HG03469 (cell line): ENCODE data around the gene MAP3K10.
"Not testable (repeated sequence)": the region's sequence is repeated elsewhere in the genome, so short reads cannot be mapped to it uniquely, and the experiment has no call there.

Experiments used
- ATAC-seq: cut with Tn5 transposase; IDR thresholded peaks from one replicate; pipeline ENCODE4 v1.9.1; 2021; ENCODE audit warnings: mild to moderate bottlenecking, moderate library complexity, moderate number of reproducible peaks; ENCODE audit not compliant: unreplicated experiment

MAP3K10 gene

DNA sequence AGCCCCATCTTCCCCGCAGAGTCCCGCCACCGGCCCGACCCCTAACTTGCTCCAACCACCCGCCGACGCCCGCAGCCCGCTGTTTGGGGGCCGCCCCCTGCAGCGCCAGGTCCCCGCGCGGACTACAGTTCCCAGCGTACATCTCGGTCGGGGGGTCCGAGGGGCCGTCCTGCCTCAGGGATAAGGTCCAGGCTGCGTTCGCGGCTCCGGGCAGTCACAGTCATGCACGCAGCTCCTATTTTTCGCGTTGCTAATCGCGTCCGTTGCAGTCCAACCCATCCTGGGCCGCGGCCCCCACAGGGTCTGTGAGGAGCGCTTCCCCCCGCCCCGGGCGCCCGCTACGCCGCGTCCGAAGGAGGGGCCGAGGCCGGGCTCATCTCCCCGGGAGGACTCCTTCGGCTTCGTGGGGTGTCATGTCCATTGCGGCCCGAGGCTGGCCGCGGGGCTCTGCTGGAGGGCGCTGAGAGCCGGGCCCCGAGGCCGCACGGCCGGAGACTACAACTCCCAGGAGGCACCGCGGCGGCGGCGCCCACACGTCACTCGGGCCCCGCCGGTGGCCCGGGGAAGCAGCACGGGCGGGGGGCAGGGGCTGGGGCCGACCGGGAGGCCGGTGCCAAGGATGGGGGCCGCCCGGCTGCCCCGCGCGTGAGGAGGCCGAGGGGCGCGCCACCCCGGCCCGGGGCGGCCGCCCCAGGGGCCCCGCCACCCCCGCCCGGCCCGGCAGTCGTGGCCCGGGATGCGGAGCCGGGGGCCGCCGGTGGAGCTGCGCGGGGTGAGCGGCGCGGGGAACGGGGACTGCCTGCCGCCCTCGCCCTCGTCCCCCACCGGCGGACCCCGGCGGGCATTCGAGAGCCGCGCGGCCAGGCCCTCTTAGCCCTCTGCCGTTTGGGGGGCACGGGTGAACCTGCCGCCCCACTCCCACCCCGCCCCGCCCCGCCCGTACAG lies at the start of gene MAP3K10:
Gene MAP3K10, plus strand, starts transcription at position 536 of the 945 bp plus-strand sequence. CDS start 606 bp downstream, outside the sequence.
- no peak for ATAC-seq

DNA sequence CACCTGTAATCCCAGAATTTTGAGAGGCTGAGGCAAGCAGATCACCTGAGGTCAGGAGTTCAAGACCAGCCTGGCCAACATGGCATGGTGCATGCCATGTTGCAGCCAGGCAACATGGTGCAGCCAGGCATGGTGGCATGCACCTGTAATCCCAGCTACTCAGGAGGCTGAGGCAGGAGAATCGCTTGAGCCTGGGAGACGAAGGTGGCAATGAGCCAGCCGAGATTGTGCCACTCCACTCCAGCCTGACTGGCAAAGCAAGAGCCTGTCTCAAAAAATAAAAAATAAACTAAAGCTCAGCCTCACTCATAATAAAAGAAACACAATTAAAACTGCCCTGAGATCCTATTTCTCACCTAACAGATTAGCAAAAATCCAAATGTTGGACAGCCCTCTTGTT lies 49.7 kb upstream of the MAP3K10 start:
- ATAC-seq = no peak

DNA sequence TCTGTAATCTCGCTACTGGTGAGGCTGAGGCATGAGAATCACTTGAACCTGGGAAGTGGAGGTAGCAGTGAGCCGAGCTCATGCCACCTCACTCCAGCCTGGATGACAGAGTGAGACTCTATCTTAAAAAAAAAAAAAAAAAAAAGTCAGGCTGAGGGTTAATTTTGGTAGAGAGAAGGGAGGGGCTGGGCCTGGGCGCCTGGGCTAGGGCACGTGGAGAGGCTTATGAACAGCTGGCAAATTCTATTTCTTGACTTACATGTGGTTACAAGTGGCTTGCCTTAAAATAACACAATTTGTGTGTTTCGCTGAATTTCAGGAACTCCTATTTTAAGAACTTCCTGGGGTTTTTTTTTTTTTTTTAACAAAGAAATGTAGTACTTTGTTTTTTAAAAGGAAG lies 47.6 kb upstream of the MAP3K10 start:
- ATAC-seq = no peak

GRCh38 chr19:40144151-40144550 lies 47.1 kb upstream of the MAP3K10 start:
- no peak for ATAC-seq

- no peak for ATAC-seq
Measured at GRCh38 chr19:40144947-40145748, 46.1 kb upstream of the MAP3K10 start.

DNA sequence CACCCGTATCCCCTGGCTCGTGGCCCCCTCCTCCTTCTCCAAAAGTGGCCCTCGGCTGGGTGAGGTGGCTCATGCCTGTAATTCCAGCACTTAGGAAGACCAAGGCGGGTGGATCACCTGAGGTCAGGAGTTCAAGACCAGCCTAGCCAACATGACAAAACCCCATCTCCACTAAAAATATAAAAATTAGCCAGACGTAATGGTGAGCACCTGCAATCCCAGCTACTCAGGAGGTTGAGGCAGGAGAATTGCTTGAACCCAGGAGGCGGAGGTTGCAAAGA lies 45.5 kb upstream of the MAP3K10 start:
- ATAC-seq = not testable (repeated sequence)

DNA sequence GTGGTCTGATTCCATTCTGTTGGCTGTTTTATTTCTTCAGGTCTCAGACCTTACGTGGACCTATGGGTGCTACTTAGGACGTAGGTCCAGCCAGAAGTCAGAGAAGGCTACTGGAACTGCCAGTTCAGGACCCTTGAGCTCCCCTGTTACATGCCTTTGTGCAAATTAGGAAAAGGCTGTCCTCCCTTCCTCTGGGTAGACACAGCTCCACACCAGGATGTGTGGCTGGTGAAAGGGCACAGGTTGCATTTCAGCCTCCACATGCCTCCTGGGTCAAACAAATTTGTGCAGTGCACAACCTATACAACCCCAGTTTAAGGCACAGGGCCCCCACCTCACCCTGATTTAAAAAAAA lies 43.9 kb upstream of the MAP3K10 start:
- ATAC-seq = no peak

- no peak for ATAC-seq
Measured at GRCh38 chr19:40147693-40148347, 43.4 kb upstream of the MAP3K10 start.

- ATAC-seq = no peak
Measured at GRCh38 chr19:40149501-40149900, 41.7 kb upstream of the MAP3K10 start.

- no peak for ATAC-seq
Measured at GRCh38 chr19:40150170-40150569, 41.1 kb upstream of the MAP3K10 start.

- no peak for ATAC-seq
Measured at GRCh38 chr19:40154121-40154680, 37.0 kb upstream of the MAP3K10 start.

DNA sequence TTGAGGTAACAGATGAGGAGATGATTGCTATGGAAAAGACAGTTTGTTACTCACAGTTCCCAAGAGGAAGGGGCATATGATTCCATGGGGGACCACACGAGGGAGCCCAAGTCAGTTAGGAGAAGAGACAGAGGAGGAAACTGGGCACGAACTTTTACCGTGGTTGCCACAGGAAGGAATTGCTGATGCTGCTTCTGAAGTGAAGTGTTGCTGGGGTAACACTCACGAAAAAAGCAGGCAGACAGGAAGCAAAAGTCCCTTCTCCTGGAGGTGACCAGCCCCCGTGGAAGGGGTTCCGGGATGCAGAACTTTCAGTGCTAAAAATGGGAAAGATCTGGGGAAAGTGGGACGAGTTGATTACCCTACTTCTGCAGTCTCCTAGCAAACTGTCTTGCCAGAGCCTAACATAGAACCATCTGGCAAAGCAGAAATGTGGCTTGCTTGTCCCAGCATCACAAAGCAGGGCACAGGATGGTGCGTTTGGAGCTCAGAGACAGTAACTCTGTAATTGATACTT lies 35.4 kb upstream of the MAP3K10 start:
- no peak for ATAC-seq

- no peak for ATAC-seq
Measured at GRCh38 chr19:40157059-40157458, 34.2 kb upstream of the MAP3K10 start.

GRCh38 chr19:40159744-40160143 lies 31.5 kb upstream of the MAP3K10 start:
- no peak for ATAC-seq

- ATAC-seq = no peak
Measured at GRCh38 chr19:40162104-40162503, 29.1 kb upstream of the MAP3K10 start.

DNA sequence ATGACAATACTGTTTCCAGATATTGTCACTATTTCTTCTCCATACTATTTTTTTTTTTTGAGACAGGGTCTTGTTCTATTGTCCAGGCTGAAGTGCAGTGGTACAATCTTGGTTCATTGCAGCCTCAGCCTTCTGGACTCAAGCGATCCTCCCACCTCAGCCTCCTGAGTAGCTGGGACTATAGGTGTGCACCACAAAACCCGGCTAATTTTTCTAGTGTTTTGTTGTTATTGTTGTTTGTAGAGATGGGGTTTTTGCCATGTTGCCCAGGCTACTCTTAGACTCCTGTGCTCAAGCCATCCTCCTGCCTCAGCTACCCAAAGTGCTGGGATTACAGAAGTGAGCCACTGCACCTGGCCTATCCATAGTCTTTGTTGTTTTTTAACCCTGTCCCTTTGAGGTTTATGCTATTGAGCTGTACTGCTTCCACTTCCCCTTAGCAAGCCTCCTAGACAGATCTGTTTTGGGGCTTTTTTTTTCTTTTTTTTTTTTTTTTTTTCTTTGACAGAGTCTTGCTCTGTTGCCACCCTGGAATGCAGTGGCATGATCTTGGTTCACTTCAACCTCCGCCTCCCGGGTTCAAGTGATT lies 27.6 kb upstream of the MAP3K10 start:
- ATAC-seq = no peak

DNA sequence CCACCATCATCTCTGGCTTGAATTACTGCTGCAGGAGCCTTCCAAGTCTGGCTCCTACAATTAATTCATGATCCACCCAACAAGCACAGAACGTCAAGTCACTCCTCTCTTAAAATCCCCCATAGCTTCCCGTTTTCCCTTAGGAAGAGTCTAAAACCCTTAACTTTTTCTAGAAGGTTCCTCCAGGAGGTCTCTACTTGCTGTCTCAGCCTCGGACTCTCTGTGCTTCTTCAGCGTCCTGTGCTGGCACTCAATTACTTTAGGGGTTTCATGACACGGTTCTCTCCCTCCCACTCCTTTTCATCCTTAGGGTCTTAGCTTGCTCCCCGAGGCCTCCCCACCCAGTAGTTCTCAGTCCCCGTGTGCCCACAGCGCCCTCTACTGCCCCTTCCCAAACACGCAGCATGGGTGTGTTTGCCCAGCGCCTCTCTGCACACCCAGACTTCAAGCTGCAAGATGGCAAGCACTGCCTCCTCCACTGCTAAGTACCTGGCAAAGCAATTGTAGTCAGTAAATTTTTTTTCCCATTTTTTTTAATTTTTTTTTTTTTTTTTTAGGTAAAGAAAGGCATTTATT lies 25.8 kb upstream of the MAP3K10 start:
- no peak for ATAC-seq

- not testable (repeated sequence) for ATAC-seq
Measured at GRCh38 chr19:40169482-40170302, 21.5 kb upstream of the MAP3K10 start.

GRCh38 chr19:40170303-40170989 lies 20.8 kb upstream of the MAP3K10 start:
- not testable (repeated sequence) for ATAC-seq
